Upper lobe of left lung (tissue), 6 donors: Measurements from ENCODE around the gene FBXO48. TPM values are rescaled to one million over a fixed set of nuclear protein-coding genes. Genes with fewer than 3 reads are reported as not detected.

ENCODE experiments used
- ATAC-seq, 2 donors: fragments of 200-7000 bp; cut with Tn5 transposase; one replicate each; pipeline ENCODE4 v1.9.1; 2022; ENCODE audit warnings: mild to moderate bottlenecking in 2 of 2, moderate library complexity in 2 of 2; ENCODE audit not compliant: low FRiP score in 2 of 2
- DNase-seq, 2 donors: peaks; one replicate each; pipeline ENCODE4 v3.0.0-alpha.2; 2019 to 2020
- H3K27ac ChIP-seq, 4 donors: fragments of 200-600 bp; sonication (generic); one replicate each; pipeline ENCODE4 v1.5.1; 2016 to 2019
- H3K27me3 ChIP-seq, 4 donors: fragments of 200-600 bp; sonication (generic); one replicate each; pipeline ENCODE4 v1.5.1; 2017 to 2019
- H3K36me3 ChIP-seq, 4 donors: fragments of 200-600 bp; sonication (generic); one replicate each; pipeline ENCODE4 v1.5.1; 2016 to 2019
- H3K4me1 ChIP-seq, 4 donors: fragments of 200-600 bp; sonication (generic); one replicate each; pipeline ENCODE4 v1.5.1; 2018 to 2019
- H3K4me3 ChIP-seq, 4 donors: fragments of 200-600 bp; sonication (generic); one replicate each; pipeline ENCODE4 v1.5.1; 2017 to 2019; ENCODE audit warnings: mild to moderate bottlenecking in 2 of 4, moderate library complexity in 1 of 4
- H3K9me3 ChIP-seq, 4 donors: fragments of 200-600 bp; sonication (generic); one replicate each; pipeline ENCODE4 v1.5.1; 2018 to 2019
- EP300 ChIP-seq, 4 donors: sonication (generic); formaldehyde crosslinking; IDR thresholded peaks; one replicate each; pipeline ENCODE4 v1.5.1; 2017; ENCODE audit warnings: antibody characterized with exemption in 4 of 4, control low read depth in 2 of 4
- POLR2A ChIP-seq, 4 donors: fragments of 450-650 bp; IDR thresholded peaks; one replicate each; pipeline ENCODE4 v1.5.1; 2016 to 2017; ENCODE audit warnings: antibody characterized with exemption in 4 of 4, mild to moderate bottlenecking in 2 of 4
- POLR2AphosphoS5 ChIP-seq, 2 donors: sonication (generic); formaldehyde crosslinking; IDR thresholded peaks; one replicate each; pipeline ENCODE4 v1.5.1; 2017; ENCODE audit warnings: antibody characterized with exemption in 2 of 2
- WGBS, 2 donors: methylation state at CpG; one replicate each; pipeline ENCODE4 v1.1.5; 2017 to 2018; 5-methylcytosine and 5-hydroxymethylcytosine counted together
- total RNA-seq, 6 donors: library from RNA; depleted of rRNA in 4 of 6; stranded (reverse); fragments of >200 nt in 4 of 6; gene quantifications; one replicate each; pipeline versions ENCODE4 v1.1.0 to v1.2.1, GENCODE V29; 2016 to 2021
- TF ChIP-seq, protein P1 (sequence below), 6 experiments: fragments of 450-650 bp in 4 of 6; fragments of 200-600 bp in 2 of 6; sonication (generic) in 2 of 6; IDR thresholded peaks; one replicate each; pipeline ENCODE4 v1.5.1; 2016 to 2019; ENCODE audit warnings: antibody characterized with exemption in 6 of 6
- donor health status: DM: no; HTN: no; CAD: no; lungs with moderate emphysema.
- donor health status: DM: no; HTN: yes; CAD: no; lungs with severe emphysema.

The FBXO48 gene
- total RNA-seq, 6 donors from 2014 or later: 0.46 to 3.1 (median 1.5) TPM

DNA sequence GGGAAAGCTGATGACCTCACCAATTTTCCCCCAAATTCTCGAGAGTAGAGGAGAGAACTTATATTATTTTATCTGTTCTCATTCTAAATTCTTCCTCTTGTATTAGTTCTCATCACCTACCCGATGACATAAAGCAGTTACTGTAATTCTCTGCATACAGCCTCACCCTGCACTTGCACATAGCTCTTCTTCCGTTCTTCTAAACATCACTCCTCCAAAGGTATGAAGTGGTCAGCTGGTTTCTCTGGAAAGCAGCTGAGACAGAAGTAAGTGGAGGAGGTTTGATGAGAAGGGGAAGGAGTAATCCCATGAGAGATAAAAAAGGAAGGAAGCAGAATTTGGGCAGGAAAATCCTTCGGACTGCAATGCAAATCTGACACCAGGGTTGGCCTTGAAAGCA lies 39.0 kb downstream of the FBXO48 start:
- no peak for TF ChIP-seq POLR2A (IDR thresholded peaks at IDR 0.05)
- no peak for TF ChIP-seq EP300 (IDR thresholded peaks at IDR 0.05)
- Histone ChIP-seq H3K27me3 (no peaks in the 10 kb centered on the region), H3K9me3 (no peaks in the 10 kb centered on the region), H3K4me1 (peaks cover 12 to 30% (median 20%) of the 10 kb centered on the region in 4 donors), H3K36me3 (no peaks in the 10 kb centered on the region), H3K27ac (no peak overlapping the region), H3K4me3 (no peak overlapping the region)
- ATAC-seq: no peak
- DNase-seq: no peak
- WGBS, 2 donors: 59 to 61% methylated on average over 4 of the region's 4 CpGs

DNA sequence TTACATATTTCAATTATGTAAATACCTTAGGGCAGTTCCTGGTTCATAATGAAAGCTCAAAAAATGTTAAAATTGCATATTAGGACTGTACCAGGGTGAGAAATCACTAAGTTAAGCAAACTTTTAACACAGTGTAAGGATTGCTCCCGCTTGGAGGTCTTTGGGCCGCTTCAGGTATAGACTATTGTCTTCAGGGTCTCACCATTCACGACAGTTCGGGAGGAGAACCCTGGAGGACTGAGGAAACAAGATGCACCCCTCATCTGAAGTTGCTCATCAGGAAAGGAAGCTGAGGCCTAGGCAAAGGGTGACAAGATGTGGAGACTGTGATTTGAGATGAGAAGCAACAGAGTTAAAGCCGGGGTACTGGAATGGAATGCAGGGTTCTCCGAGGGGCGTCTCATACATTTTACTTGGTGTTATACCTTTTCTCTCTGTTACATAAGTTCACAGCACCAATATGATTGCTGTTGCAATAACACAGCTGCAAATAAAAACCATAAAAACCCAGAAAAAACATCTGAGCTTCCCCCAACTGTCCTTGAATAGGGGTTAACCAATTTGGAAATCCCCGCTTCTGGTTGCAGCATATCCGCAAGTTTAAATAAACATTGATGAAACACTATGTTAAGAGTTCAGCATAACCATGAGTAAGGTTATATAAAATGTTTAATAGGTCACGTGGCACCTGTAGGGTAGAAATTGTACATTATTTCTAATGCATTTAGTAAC lies 40.1 kb downstream of the FBXO48 start:
- H3K4me1 ChIP-seq: peaks cover 12 to 30% (median 20%) of the 10 kb centered on the region in 4 donors
- no peak for DNase-seq
- H3K9me3 ChIP-seq: no peaks in the 10 kb centered on the region
- no peaks in the 10 kb centered on the region for H3K36me3 ChIP-seq
- 51 to 54% methylated on average over 10 of the region's 10 CpGs for WGBS, 2 donors
- no peak for ATAC-seq
- H3K4me3 ChIP-seq: no peak overlapping the region
- peak overlapping the region in 1 of 4 donors; percentile 38 for H3K27ac ChIP-seq
- no peaks in the 10 kb centered on the region for H3K27me3 ChIP-seq
- TF ChIP-seq POLR2AphosphoS5 (IDR thresholded peaks at IDR 0.05) (no peak), EP300 (IDR thresholded peaks at IDR 0.05) (peak in 1 of 4 donors; percentile 33), POLR2A (IDR thresholded peaks at IDR 0.05) (no peak)
- TF ChIP-seq, protein P1, sequence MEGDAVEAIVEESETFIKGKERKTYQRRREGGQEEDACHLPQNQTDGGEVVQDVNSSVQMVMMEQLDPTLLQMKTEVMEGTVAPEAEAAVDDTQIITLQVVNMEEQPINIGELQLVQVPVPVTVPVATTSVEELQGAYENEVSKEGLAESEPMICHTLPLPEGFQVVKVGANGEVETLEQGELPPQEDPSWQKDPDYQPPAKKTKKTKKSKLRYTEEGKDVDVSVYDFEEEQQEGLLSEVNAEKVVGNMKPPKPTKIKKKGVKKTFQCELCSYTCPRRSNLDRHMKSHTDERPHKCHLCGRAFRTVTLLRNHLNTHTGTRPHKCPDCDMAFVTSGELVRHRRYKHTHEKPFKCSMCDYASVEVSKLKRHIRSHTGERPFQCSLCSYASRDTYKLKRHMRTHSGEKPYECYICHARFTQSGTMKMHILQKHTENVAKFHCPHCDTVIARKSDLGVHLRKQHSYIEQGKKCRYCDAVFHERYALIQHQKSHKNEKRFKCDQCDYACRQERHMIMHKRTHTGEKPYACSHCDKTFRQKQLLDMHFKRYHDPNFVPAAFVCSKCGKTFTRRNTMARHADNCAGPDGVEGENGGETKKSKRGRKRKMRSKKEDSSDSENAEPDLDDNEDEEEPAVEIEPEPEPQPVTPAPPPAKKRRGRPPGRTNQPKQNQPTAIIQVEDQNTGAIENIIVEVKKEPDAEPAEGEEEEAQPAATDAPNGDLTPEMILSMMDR (IDR thresholded peaks at IDR 0.05): no peak

DNA sequence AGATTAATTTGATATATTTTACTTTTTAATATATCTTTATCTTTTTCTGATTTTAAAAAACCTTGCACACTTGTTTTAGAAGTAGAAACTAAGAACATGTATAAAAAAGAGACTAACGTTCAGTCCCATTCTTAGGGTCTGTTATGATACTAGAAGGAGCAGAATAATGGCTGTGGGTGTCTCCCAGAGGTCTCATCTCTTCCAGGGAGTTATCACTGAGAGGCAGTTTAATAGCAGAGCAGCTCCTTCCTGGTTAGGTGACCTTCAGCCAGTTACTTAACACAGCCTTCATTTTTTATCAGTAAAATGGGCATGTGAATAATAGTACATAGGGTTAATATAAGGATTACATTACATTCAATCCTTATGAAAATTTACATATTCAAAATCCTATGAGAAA lies 40.6 kb downstream of the FBXO48 start:
- H3K27ac ChIP-seq: peak overlapping the region in 1 of 4 donors; percentile 38
- H3K9me3 ChIP-seq: no peaks in the 10 kb centered on the region
- no peaks in the 10 kb centered on the region for H3K36me3 ChIP-seq
- DNase-seq: no peak
- ATAC-seq: no peak
- H3K4me1 ChIP-seq: peaks cover 12 to 30% (median 20%) of the 10 kb centered on the region in 4 donors
- TF ChIP-seq POLR2A (IDR thresholded peaks at IDR 0.05): no peak
- TF ChIP-seq POLR2AphosphoS5 (IDR thresholded peaks at IDR 0.05): no peak
- TF ChIP-seq, protein P1 (IDR thresholded peaks at IDR 0.05): no peak
- no peak for TF ChIP-seq EP300 (IDR thresholded peaks at IDR 0.05)
- H3K4me3 ChIP-seq: no peak overlapping the region
- H3K27me3 ChIP-seq: no peaks in the 10 kb centered on the region
- 88 to 90% methylated on average over 1 of the region's 1 CpG for WGBS, 2 donors

DNA sequence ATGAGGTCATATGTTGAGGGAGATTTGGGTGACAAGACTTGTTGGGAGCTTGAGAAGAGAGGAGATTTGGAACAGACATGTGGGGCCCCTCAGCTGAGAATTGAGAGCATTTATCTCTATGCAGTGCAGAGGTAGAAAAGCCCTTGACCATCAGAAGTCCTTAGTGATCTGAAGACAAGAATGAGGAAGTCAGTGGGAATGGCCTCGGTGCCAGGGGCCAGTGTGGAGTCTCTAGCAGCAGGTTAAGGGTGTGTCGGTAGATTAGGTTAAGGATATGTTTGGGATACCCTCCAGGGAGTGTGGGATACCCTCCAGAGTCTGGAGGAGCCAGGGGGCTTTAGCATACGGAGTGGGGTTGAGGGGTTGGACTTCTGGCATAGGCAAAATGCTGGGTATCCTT lies 41.6 kb downstream of the FBXO48 start:
- no peaks in the 10 kb centered on the region for H3K27me3 ChIP-seq
- WGBS, 2 donors: 69 to 76% methylated on average over 3 of the region's 3 CpGs
- TF ChIP-seq POLR2A (IDR thresholded peaks at IDR 0.05) (no peak), POLR2AphosphoS5 (IDR thresholded peaks at IDR 0.05) (no peak), EP300 (IDR thresholded peaks at IDR 0.05) (no peak)
- TF ChIP-seq, protein P1 (IDR thresholded peaks at IDR 0.05): no peak
- peaks cover 12 to 30% (median 20%) of the 10 kb centered on the region in 4 donors for H3K4me1 ChIP-seq
- H3K27ac ChIP-seq: peak overlapping the region in 1 of 4 donors; percentile 15
- no peak overlapping the region for H3K4me3 ChIP-seq
- ATAC-seq (no peak), DNase-seq (no peak)
- H3K9me3 ChIP-seq: no peaks in the 10 kb centered on the region
- no peaks in the 10 kb centered on the region for H3K36me3 ChIP-seq

DNA sequence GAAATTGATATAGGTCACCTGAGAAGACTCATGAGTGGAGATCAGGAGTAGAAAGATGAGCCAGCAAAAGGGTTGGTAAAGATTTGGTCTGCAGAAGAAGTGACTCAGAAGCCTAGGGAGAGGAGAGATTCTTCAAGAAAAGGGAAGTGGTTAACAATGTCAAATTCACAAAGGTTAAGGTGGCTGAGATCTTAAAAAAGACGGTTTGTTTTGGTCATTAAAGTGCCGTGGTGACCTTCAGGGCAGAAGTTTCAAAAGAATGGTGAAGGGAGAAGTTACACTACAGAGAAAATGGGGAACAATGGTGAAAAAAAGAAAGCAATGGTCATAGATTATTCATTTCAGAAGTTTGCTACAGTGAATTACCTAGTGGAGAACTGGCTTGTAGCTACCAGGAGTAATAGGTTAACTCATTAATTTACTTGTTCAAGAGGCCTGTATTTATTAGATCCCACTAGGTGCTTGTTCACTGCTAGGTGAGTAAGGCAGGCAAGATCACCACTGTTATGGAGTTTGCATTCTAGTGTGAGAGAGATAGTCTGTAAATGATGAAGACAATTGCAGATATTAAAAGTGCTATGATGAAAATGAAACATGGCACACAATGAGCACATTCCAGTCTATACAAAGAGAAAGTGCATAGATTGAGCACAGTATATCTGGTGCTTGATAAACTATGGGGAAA lies 43.0 kb downstream of the FBXO48 start:
- no peak for TF ChIP-seq POLR2AphosphoS5 (IDR thresholded peaks at IDR 0.05)
- TF ChIP-seq, protein P1 (IDR thresholded peaks at IDR 0.05): no peak
- no peak for TF ChIP-seq EP300 (IDR thresholded peaks at IDR 0.05)
- no peak for TF ChIP-seq POLR2A (IDR thresholded peaks at IDR 0.05)
- H3K4me3 ChIP-seq: no peak overlapping the region
- ATAC-seq (peak in 1 of 2 donors; percentile 54), DNase-seq (no peak)
- peak overlapping the region in 1 of 4 donors; percentile 10 for H3K27ac ChIP-seq
- WGBS, 2 donors: 33 to 45% methylated on average over 2 of the region's 2 CpGs
- H3K27me3 ChIP-seq: no peaks in the 10 kb centered on the region
- no peaks in the 10 kb centered on the region for H3K36me3 ChIP-seq
- H3K9me3 ChIP-seq: no peaks in the 10 kb centered on the region
- H3K4me1 ChIP-seq: peaks cover 12 to 30% (median 20%) of the 10 kb centered on the region in 4 donors
